Endometrial microvascular endothelial cells (primary cell): Measurements from ENCODE around the gene SMOC1. TPM values are rescaled to one million over a fixed set of nuclear protein-coding genes. Genes with fewer than 3 reads are reported as not detected.
"Not testable (repeated sequence)": the region's sequence is repeated elsewhere in the genome, so short reads cannot be mapped to it uniquely, and the experiment has no call there.

Experiments used
- in situ Hi-C: cut with HindIII; loops from 2 replicates; pipeline ENCODE4 v1.10.0; 2017; ENCODE audit warnings: low sequenced_read_pairs, low pct_unique_long_range_greater_than_20kb; ENCODE audit errors: inconsistent ontology term
- total RNA-seq: library from RNA; depleted of rRNA; stranded (reverse); fragments of >200 nt; gene quantifications from one replicate; pipeline ENCODE4 v1.2.3, GENCODE V29; 2015; ENCODE audit errors: inconsistent ontology term

SMOC1 gene
- total RNA-seq, 1 donor from 2014 or later = not detected

- in situ Hi-C loops = no loop called here
Measured at GRCh38 chr14:69891422-69891821, 12.2 kb downstream of the SMOC1 start.

GRCh38 chr14:69895109-69895508, 15.9 kb downstream of the SMOC1 start:
- in situ Hi-C loops = no loop called here

GRCh38 chr14:69896080-69896479, 16.9 kb downstream of the SMOC1 start:
- in situ Hi-C loops = no loop called here

- in situ Hi-C loops = no loop called here
Measured at GRCh38 chr14:69896972-69897371, 17.8 kb downstream of the SMOC1 start.

- in situ Hi-C loops = no loop called here
Measured at GRCh38 chr14:69900603-69901002, 21.4 kb downstream of the SMOC1 start.

- in situ Hi-C loops = no loop called here
Measured at GRCh38 chr14:69901113-69901951, 22.1 kb downstream of the SMOC1 start.

GRCh38 chr14:69903046-69903445, 23.8 kb downstream of the SMOC1 start:
- in situ Hi-C loops = not testable (repeated sequence)

GRCh38 chr14:69904246-69904645, 25.0 kb downstream of the SMOC1 start:
- in situ Hi-C loops = no loop called here

GRCh38 chr14:69906201-69906600, 27.0 kb downstream of the SMOC1 start:
- in situ Hi-C loops = no loop called here

GRCh38 chr14:69909826-69910550, 30.8 kb downstream of the SMOC1 start:
- in situ Hi-C loops = no loop called here

- in situ Hi-C loops = no loop called here
Measured at GRCh38 chr14:69910871-69911270, 31.7 kb downstream of the SMOC1 start.

- in situ Hi-C loops = no loop called here
Measured at GRCh38 chr14:69913686-69914085, 34.5 kb downstream of the SMOC1 start.

- in situ Hi-C loops = no loop called here
Measured at GRCh38 chr14:69916396-69916795, 37.2 kb downstream of the SMOC1 start.

GRCh38 chr14:69917287-69917686, 38.1 kb downstream of the SMOC1 start:
- in situ Hi-C loops = no loop called here

GRCh38 chr14:69919815-69920214, 40.6 kb downstream of the SMOC1 start:
- in situ Hi-C loops = no loop called here

- in situ Hi-C loops = no loop called here
Measured at GRCh38 chr14:69921052-69921451, 41.8 kb downstream of the SMOC1 start.

GRCh38 chr14:69922198-69922597, 43.0 kb downstream of the SMOC1 start:
- in situ Hi-C loops = no loop called here

GRCh38 chr14:69924201-69924600, 45.0 kb downstream of the SMOC1 start:
- in situ Hi-C loops = no loop called here

- in situ Hi-C loops = no loop called here
Measured at GRCh38 chr14:69928111-69928523, 48.9 kb downstream of the SMOC1 start.

- in situ Hi-C loops = no loop called here
Measured at GRCh38 chr14:69930780-69931379, 51.7 kb downstream of the SMOC1 start.
